Measurements from ENCODE around the gene AAMDC. TPM values are rescaled to one million over a fixed set of nuclear protein-coding genes. Genes with fewer than 3 reads are reported as not detected.

The AAMDC gene
- total RNA-seq, 1 experiment from 2014 or later: 20.7 TPM

DNA sequence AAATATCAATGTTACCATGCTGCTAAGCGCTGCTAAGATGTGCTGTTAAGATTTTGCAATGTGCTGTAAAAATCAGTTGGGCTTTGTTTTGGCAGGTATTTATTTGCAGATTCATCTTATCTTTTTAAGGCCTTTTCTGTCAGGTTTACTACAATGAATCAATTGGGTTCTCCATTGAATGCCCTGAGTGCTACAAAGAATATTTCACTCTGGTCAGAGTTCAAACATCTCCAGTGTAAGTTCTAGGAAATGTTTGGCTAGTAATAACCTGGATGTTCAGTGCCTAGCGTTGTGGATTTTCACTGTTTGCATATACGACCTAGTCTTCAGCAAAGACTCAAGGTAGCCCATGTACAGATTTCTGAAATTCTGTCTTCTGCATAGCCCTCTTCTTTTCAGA, 36.4 kb upstream of the AAMDC start:
- no peak overlapping the region for H2BK12ac ChIP-seq (ENCODE audit: insufficient read length, low read depth, low read length)
- no peaks in the 10 kb centered on the region for H3K9me3 Mint-ChIP-seq
- H2BK20ac ChIP-seq (ENCODE audit: low read depth, low read length, poor library complexity, severe bottlenecking): no peak overlapping the region
- H3K27me3 ChIP-seq (ENCODE audit: insufficient read depth, low read length): no peaks in the 10 kb centered on the region
- peaks cover 2% of the 10 kb centered on the region for H4K20me1 ChIP-seq (ENCODE audit: control insufficient read depth, insufficient read depth, insufficient read length)
- TF ChIP-seq, protein P1, sequence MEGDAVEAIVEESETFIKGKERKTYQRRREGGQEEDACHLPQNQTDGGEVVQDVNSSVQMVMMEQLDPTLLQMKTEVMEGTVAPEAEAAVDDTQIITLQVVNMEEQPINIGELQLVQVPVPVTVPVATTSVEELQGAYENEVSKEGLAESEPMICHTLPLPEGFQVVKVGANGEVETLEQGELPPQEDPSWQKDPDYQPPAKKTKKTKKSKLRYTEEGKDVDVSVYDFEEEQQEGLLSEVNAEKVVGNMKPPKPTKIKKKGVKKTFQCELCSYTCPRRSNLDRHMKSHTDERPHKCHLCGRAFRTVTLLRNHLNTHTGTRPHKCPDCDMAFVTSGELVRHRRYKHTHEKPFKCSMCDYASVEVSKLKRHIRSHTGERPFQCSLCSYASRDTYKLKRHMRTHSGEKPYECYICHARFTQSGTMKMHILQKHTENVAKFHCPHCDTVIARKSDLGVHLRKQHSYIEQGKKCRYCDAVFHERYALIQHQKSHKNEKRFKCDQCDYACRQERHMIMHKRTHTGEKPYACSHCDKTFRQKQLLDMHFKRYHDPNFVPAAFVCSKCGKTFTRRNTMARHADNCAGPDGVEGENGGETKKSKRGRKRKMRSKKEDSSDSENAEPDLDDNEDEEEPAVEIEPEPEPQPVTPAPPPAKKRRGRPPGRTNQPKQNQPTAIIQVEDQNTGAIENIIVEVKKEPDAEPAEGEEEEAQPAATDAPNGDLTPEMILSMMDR (conservative IDR thresholded peaks at IDR 0.05): no peak
- no peak overlapping the region for H3K4ac ChIP-seq (ENCODE audit: low read depth, low read length)
- peaks cover 13% of the 10 kb centered on the region for H3K79me1 ChIP-seq (ENCODE audit: insufficient read depth, low read depth, low read length, poor library complexity, severe bottlenecking)
- H2BK5ac ChIP-seq (ENCODE audit: insufficient read length, low read length): no peak overlapping the region
- no peaks in the 10 kb centered on the region for H3K4me1 ChIP-seq (ENCODE audit: insufficient read depth, low read length)
- no CpG with 5 or more reads among the region's 3 CpGs for WGBS (ENCODE audit: extremely low coverage, insufficient read length, low lambda C conversion rate)
- H3K79me2 ChIP-seq (ENCODE audit: insufficient read depth, low read length): peaks cover 16% of the 10 kb centered on the region; the same call in 1 of the 2 replicates
- H3K4me3 Mint-ChIP-seq: no peak overlapping the region
- DNase-seq: no peak
- H3K27me3 Mint-ChIP-seq (ENCODE audit: low read depth): no peaks in the 10 kb centered on the region
- H4K91ac ChIP-seq (ENCODE audit: insufficient read length, low read depth, low read length): no peak overlapping the region
- H3K27ac Mint-ChIP-seq: no peak overlapping the region
- no peak overlapping the region for H2AK5ac ChIP-seq (ENCODE audit: insufficient read length, low read length)
- no peak overlapping the region for H2AFZ ChIP-seq (ENCODE audit: low read length)
- no peak overlapping the region for H3K4me2 ChIP-seq (ENCODE audit: insufficient read depth, insufficient read length, low read length)
- H3K9ac ChIP-seq (ENCODE audit: extremely low read depth, insufficient read length, low read length): no peak overlapping the region
- no peak overlapping the region for H2BK120ac ChIP-seq (ENCODE audit: low read depth, low read length, poor library complexity, severe bottlenecking)
- H3K9me3 ChIP-seq (ENCODE audit: control insufficient read depth, low read depth, low read length): no peaks in the 10 kb centered on the region
- no peak overlapping the region for H3K56ac ChIP-seq (ENCODE audit: insufficient read length, low read depth, low read length)
- H3K23me2 ChIP-seq (ENCODE audit: insufficient read length, low read depth, low read length, poor library complexity, severe bottlenecking): no peaks in the 10 kb centered on the region
- no peak overlapping the region for H4K5ac ChIP-seq (ENCODE audit: insufficient read length, low read depth, low read length)
- H3K4me1 Mint-ChIP-seq: peaks cover 25 to 40% of the 10 kb centered on the region in 2 experiments
- peaks cover 3 to 13% (median 10%) of the 10 kb centered on the region in 3 experiments for H3K36me3 Mint-ChIP-seq (ENCODE audit: insufficient read depth in 1 of 3, low read depth in 3 of 3)
- no peak overlapping the region for H3K23ac ChIP-seq (ENCODE audit: insufficient read length, low read depth, low read length)
- H2BK15ac ChIP-seq (ENCODE audit: low read depth, low read length): no peak overlapping the region
- no peak overlapping the region for H3K27ac ChIP-seq (ENCODE audit: insufficient read length, low read depth, low read length)
- H4K8ac ChIP-seq (replicated peaks; ENCODE audit: insufficient read length, low read depth, low read length): no peak overlapping the region
- H3K18ac ChIP-seq (ENCODE audit: insufficient read length, low read depth, low read length): no peak overlapping the region
- no peak overlapping the region for H3K14ac ChIP-seq (ENCODE audit: insufficient read depth, low read length)
- no peak overlapping the region for H3T11ph ChIP-seq (ENCODE audit: low read length)

Measured in H9 (cell line).